ENCODE data around the gene ARL2BP. TPM values are rescaled to one million over a fixed set of nuclear protein-coding genes. Genes with fewer than 3 reads are reported as not detected.

Gene ARL2BP
- total and polyA plus RNA-seq, 2 of the 13 experiments (the other 11 are each of a cell fraction or from before 2014, with no cell fraction given): 64.3 to 67.6 TPM

DNA sequence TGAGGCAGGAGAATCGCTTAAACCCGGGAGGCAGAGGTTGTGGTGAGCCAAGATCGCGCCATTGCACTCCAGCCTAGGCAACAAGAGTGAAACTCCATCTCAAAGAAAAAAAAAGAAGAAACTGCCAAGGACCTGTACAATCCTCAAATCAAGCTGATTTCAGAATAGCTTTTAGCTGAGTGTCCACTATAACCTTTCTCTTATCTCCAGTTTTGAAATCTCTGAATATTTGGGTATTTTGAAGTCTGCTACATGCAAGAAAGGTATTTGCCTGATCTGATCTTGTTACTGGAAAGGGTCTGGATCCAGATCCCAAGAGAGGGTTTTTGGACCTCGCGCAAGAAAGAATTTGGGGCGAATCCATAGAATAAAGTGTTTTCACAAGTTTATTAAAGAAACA is 19.1 kb upstream of the ARL2BP start:
- FAIRE-seq (no peak), ATAC-seq (no peak), DNase-seq (ENCODE audit: low spot score) (no peak)
- Histone ChIP-seq H4K20me1 (ENCODE audit: insufficient read depth, low read length) (no peaks in the 10 kb centered on the region), H3K27me3 (ENCODE audit: control insufficient read depth in 1 of 2, insufficient read depth in 2 of 2, low read length in 2 of 2) (no peaks in the 10 kb centered on the region), H3K79me2 (ENCODE audit: insufficient read depth, low read length) (no peaks in the 10 kb centered on the region), H3K4me1 (ENCODE audit: insufficient read depth, low read length) (no peaks in the 10 kb centered on the region), H3K4me2 (ENCODE audit: low read depth, low read length) (no peak overlapping the region), H3K36me3 (replicated peaks in 1 of 2; ENCODE audit: control insufficient read depth in 1 of 2, insufficient read depth in 2 of 2, low read length in 2 of 2) (peaks cover 43 to 90% of the 10 kb centered on the region in 2 experiments), H3K9ac (ENCODE audit: insufficient read depth, low read depth, low read length) (no peak overlapping the region), H3K9me3 (ENCODE audit: low read length) (no peaks in the 10 kb centered on the region), H3K27ac (ENCODE audit: extremely low read length, insufficient read depth, low read length) (no peak overlapping the region), H2AFZ (ENCODE audit: low read length) (no peak overlapping the region), H3K4me3 (replicated peaks in 1 of 3; ENCODE audit: insufficient read depth in 1 of 3, low read depth in 2 of 3, low read length in 3 of 3) (no peak overlapping the region)
- TF ChIP-seq CAMTA2 (CRISPR knock-in tag; IDR thresholded peaks at IDR 0.05; ENCODE audit: borderline replicate concordance) (no peak), HDAC6 (IDR thresholded peaks at IDR 0.05; ENCODE audit: low read depth, low read length) (no peak), FOSL1 (CRISPR knock-in tag; IDR thresholded peaks at IDR 0.05; ENCODE audit: borderline replicate concordance) (no peak), ELF1 (CRISPR knock-in tag; IDR thresholded peaks at IDR 0.05) (no peak), SOX13 (IDR thresholded peaks at IDR 0.05) (no peak), SOX13 (CRISPR knock-in tag; conservative IDR thresholded peaks at IDR 0.05 in 1 of 2, IDR thresholded peaks at IDR 0.05 in 1 of 2) (no peak), NCOA2 (CRISPR knock-in tag; IDR thresholded peaks at IDR 0.05) (no peak), FOXJ3 (CRISPR knock-in tag; IDR thresholded peaks at IDR 0.05; ENCODE audit: borderline replicate concordance) (no peak), ZNF644 (CRISPR knock-in tag; IDR thresholded peaks at IDR 0.05; ENCODE audit: low read depth) (no peak)
- TF ChIP-seq, protein P1, sequence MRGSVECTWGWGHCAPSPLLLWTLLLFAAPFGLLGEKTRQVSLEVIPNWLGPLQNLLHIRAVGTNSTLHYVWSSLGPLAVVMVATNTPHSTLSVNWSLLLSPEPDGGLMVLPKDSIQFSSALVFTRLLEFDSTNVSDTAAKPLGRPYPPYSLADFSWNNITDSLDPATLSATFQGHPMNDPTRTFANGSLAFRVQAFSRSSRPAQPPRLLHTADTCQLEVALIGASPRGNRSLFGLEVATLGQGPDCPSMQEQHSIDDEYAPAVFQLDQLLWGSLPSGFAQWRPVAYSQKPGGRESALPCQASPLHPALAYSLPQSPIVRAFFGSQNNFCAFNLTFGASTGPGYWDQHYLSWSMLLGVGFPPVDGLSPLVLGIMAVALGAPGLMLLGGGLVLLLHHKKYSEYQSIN (CRISPR knock-in tag; IDR thresholded peaks at IDR 0.05; ENCODE audit: borderline replicate concordance): no peak
- TF ChIP-seq, protein P2, sequence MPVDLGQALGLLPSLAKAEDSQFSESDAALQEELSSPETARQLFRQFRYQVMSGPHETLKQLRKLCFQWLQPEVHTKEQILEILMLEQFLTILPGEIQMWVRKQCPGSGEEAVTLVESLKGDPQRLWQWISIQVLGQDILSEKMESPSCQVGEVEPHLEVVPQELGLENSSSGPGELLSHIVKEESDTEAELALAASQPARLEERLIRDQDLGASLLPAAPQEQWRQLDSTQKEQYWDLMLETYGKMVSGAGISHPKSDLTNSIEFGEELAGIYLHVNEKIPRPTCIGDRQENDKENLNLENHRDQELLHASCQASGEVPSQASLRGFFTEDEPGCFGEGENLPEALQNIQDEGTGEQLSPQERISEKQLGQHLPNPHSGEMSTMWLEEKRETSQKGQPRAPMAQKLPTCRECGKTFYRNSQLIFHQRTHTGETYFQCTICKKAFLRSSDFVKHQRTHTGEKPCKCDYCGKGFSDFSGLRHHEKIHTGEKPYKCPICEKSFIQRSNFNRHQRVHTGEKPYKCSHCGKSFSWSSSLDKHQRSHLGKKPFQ (CRISPR knock-in tag; IDR thresholded peaks at IDR 0.05; ENCODE audit: insufficient replicate concordance): no peak
- TF ChIP-seq, protein P3, sequence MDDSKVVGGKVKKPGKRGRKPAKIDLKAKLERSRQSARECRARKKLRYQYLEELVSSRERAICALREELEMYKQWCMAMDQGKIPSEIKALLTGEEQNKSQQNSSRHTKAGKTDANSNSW (CRISPR knock-in tag; IDR thresholded peaks at IDR 0.05; ENCODE audit: borderline replicate concordance): no peak
- TF ChIP-seq, protein P4, sequence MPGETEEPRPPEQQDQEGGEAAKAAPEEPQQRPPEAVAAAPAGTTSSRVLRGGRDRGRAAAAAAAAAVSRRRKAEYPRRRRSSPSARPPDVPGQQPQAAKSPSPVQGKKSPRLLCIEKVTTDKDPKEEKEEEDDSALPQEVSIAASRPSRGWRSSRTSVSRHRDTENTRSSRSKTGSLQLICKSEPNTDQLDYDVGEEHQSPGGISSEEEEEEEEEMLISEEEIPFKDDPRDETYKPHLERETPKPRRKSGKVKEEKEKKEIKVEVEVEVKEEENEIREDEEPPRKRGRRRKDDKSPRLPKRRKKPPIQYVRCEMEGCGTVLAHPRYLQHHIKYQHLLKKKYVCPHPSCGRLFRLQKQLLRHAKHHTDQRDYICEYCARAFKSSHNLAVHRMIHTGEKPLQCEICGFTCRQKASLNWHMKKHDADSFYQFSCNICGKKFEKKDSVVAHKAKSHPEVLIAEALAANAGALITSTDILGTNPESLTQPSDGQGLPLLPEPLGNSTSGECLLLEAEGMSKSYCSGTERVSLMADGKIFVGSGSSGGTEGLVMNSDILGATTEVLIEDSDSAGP (CRISPR knock-in tag; IDR thresholded peaks at IDR 0.05; ENCODE audit: borderline replicate concordance): no peak
- no TSS peak for BruUV-seq (replicated peaks)
- ChIA-PET CTCF (ENCODE audit: low intra/inter-chr PET ratio, low total read pairs) (no interaction called here), POLR2A (no interaction called here)
- WGBS (ENCODE audit: low lambda C conversion rate): over 99% methylated on average over 7 of the region's 7 CpGs
- in situ Hi-C loops (cut with HindIII; ENCODE audit: extremely low pct_ligation_motif_present, low pct_unique_long_range_greater_than_20kb): no loop called here
- intact Hi-C loops (cut with micrococcal nuclease; ENCODE audit: unreplicated experiment): no loop called here
